Bronchial epithelial cell (primary cell): ENCODE results near the gene SLC16A2. TPM values are rescaled to one million over a fixed set of nuclear protein-coding genes. Genes with fewer than 3 reads are reported as not detected.

Source experiments
- DNase-seq: peaks from one replicate; pipeline ENCODE4 v3.0.0-alpha.2; 2010; ENCODE audit warnings: low read depth
- FAIRE-seq: peaks from 2 replicates; lab custom pipeline; 2011; peaks lifted over from hg19 to GRCh38; lab: Jason Lieb, UNC
- H3K27me3 ChIP-seq: 2 replicates; pipeline ENCODE4 v1.5.1; 2011; ENCODE audit warnings: low read length; ENCODE audit not compliant: control insufficient read depth, insufficient read depth
- H3K36me3 ChIP-seq: 2 replicates; pipeline ENCODE4 v1.5.1; 2011; ENCODE audit warnings: low read length; ENCODE audit not compliant: control insufficient read depth, insufficient read depth
- H3K4me3 ChIP-seq: 2 replicates; pipeline ENCODE4 v1.5.1; 2011; ENCODE audit warnings: mild to moderate bottlenecking, low read depth, low read length, control low read depth
- total RNA-seq: library from RNA; depleted of rRNA; stranded (reverse); fragments of >200 nt; gene quantifications from 2 replicates; pipeline ENCODE4 v1.2.1, GENCODE V29; 2014
- TF ChIP-seq, protein P1 (sequence below): IDR thresholded peaks from 2 replicates; pipeline ENCODE4 v1.5.1; 2011; ENCODE audit warnings: mild to moderate bottlenecking, moderate library complexity, low read length, control low read depth, inconsistent platforms; ENCODE audit not compliant: insufficient read depth, severe bottlenecking

SLC16A2 gene
- total RNA-seq, 1 donor from 2014 or later: 1.3 TPM

DNA sequence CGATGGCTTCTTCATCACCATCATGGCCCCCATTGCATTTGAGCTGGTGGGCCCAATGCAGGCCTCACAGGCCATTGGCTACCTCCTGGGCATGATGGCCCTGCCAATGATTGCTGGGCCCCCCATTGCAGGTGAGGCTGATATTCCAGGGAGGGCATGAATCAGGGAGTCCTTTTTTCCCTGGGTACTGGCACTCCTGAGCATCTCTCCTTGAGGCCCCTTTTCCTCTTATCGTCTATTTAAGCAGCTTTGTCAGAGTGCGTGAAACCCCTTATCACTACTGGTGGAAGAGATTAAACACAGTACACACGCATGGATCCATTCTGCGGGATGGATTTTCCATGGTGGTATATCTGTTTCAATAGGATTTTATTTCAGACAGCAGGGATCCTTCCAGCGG, 108.0 kb downstream of the SLC16A2 start:
- H3K27me3 ChIP-seq: no peaks in the 10 kb centered on the region
- no peak overlapping the region for H3K4me3 ChIP-seq
- H3K36me3 ChIP-seq: no peaks in the 10 kb centered on the region
- FAIRE-seq (no peak), DNase-seq (no peak)
- TF ChIP-seq, protein P1, sequence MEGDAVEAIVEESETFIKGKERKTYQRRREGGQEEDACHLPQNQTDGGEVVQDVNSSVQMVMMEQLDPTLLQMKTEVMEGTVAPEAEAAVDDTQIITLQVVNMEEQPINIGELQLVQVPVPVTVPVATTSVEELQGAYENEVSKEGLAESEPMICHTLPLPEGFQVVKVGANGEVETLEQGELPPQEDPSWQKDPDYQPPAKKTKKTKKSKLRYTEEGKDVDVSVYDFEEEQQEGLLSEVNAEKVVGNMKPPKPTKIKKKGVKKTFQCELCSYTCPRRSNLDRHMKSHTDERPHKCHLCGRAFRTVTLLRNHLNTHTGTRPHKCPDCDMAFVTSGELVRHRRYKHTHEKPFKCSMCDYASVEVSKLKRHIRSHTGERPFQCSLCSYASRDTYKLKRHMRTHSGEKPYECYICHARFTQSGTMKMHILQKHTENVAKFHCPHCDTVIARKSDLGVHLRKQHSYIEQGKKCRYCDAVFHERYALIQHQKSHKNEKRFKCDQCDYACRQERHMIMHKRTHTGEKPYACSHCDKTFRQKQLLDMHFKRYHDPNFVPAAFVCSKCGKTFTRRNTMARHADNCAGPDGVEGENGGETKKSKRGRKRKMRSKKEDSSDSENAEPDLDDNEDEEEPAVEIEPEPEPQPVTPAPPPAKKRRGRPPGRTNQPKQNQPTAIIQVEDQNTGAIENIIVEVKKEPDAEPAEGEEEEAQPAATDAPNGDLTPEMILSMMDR: no peak

DNA sequence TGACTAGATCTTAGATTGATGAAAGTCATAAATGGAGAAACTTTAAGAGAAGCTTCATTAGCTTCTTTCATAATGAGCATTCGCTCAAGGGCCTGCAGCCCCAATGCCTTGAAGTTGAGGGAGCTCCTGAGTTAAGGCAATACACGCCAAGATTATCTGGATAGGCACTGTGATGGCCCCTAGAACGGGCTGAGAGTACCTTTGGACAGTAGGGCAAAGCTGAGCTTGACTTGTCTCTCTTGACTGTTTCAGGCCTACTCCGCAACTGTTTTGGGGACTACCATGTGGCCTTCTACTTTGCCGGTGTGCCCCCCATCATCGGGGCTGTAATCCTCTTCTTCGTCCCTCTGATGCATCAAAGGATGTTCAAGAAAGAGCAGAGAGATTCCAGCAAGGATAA, 109.8 kb downstream of the SLC16A2 start:
- TF ChIP-seq, protein P1: no peak
- DNase-seq (no peak), FAIRE-seq (no peak)
- Histone ChIP-seq H3K27me3 (no peaks in the 10 kb centered on the region), H3K4me3 (no peak overlapping the region), H3K36me3 (no peaks in the 10 kb centered on the region)

DNA sequence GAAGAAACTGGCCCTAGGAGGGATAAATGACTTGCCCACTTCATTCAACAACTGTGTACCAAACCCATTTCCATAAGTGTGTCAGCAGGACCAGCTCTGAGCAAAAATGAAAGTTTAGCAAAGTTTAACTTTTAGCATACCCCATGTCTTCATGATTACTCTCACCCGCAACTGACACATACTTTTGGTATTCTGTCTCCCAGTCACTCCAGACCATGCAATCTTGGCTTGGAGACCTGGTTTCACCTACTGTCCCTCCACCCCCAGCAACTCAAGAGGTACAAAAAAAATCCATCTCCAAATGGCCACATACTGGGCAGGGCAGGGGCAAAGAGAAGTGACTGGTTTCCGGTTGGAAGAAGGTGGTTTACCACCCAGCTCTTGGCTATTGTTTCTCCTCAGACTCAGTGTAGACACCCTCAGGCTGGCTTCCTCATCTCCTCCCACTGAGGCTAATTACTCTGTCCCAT, 113.3 kb downstream of the SLC16A2 start:
- peak; percentile 45 for DNase-seq
- no peak for FAIRE-seq
- Histone ChIP-seq H3K36me3 (no peaks in the 10 kb centered on the region), H3K4me3 (no peak overlapping the region), H3K27me3 (no peaks in the 10 kb centered on the region)
- TF ChIP-seq, protein P1: no peak

DNA sequence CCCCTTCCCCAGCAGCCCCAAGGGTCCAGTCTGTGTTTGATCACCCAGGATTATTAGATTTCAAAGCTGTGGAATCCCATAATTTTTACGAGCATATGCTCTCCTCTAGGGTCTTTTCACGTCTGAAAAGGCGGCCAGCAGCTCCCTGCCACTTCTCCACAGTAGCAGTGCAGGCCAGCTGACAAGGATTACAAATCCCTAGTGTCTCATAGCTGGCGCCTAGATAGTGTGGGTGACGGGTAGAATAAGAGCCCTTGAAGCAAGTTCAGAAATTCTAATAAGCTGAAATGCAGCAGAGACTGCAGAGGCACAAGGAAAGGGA, 113.8 kb downstream of the SLC16A2 start:
- DNase-seq: no peak
- Histone ChIP-seq H3K4me3 (no peak overlapping the region), H3K27me3 (no peaks in the 10 kb centered on the region), H3K36me3 (no peaks in the 10 kb centered on the region)
- no peak for FAIRE-seq
- TF ChIP-seq, protein P1: no peak

DNA sequence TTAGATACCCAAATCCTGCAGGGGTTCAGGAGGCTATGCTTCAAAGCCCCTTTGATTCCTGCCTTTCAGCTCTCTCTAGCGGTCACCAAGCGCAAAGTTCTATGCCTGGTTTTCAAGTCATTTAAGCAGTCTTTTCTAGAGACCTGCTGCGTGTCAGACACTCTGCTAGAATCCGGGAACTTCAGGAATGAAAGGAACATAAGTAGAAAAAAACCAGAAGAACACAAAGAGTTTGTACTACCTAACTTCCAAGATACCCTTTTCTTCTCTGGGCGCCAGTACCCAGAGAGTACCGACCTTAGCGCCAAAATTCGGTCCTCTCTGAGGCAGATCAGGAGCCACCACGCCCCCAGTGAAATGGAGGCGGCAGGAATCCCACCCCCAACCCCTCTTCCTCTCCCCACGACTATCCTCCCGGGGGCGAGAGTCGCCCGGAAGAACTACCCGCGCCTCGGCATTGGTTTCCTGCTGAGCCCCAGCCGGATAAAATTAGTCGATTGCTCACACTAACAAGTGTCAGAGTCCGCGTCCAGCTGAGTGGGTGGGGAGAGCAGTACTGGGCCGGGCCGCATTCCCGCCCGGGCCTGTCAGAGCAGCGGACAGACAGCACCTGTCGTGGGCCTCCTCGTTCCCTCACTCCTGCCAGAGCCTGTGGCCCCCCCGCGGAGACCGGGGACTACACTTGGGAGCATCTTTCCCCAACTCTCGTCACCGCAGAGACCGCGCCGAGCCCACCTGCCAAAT, 114.3 kb downstream of the SLC16A2 start:
- Histone ChIP-seq H3K36me3 (no peaks in the 10 kb centered on the region), H3K4me3 (peak overlapping the region; percentile 41), H3K27me3 (no peaks in the 10 kb centered on the region)
- DNase-seq: peak; percentile 71
- FAIRE-seq: no peak
- TF ChIP-seq, protein P1: peak; percentile 26
